Fibroblast of lung (primary cell): ENCODE measurements around the gene COA7. TPM values are rescaled to one million over a fixed set of nuclear protein-coding genes. Genes with fewer than 3 reads are reported as not detected.
"Not testable (repeated sequence)": the region's sequence is repeated elsewhere in the genome, so short reads cannot be mapped to it uniquely, and the experiment has no call there.

Source experiments
- DNase-seq, 2 donors: peaks; one replicate each; pipeline versions ENCODE4 v3.0.0 to v3.0.0-alpha.2; 2010; ENCODE audit warnings: low read depth in 2 of 2
- H2AFZ ChIP-seq: 2 replicates; pipeline ENCODE4 v1.5.1; 2012; ENCODE audit warnings: low read length, control low read depth, inconsistent platforms
- H3K27ac ChIP-seq: 2 replicates; pipeline ENCODE4 v1.5.1; 2011; ENCODE audit warnings: low read length, control low read depth; ENCODE audit not compliant: insufficient read depth
- H3K27me3 ChIP-seq: 2 replicates; pipeline ENCODE4 v1.5.1; 2011; ENCODE audit warnings: mild to moderate bottlenecking, low read length; ENCODE audit not compliant: control insufficient read depth, insufficient read depth
- H3K36me3 ChIP-seq: 2 replicates; pipeline ENCODE4 v1.5.1; 2011; ENCODE audit warnings: low read length; ENCODE audit not compliant: control insufficient read depth, insufficient read depth
- H3K4me1 ChIP-seq: 2 replicates; pipeline ENCODE4 v1.5.1; 2011; ENCODE audit warnings: low read length; ENCODE audit not compliant: control insufficient read depth, insufficient read depth; ENCODE audit errors: extremely low read depth
- H3K4me2 ChIP-seq: 2 replicates; pipeline ENCODE4 v1.5.1; 2011; ENCODE audit warnings: low read length, control low read depth; ENCODE audit not compliant: insufficient read depth; ENCODE audit errors: extremely low read depth
- H3K4me3 ChIP-seq, 4 experiments: fragments of 200-600 bp in 1 of 4; sonication (generic) in 1 of 4; replicated peaks in 1 of 4; 2 replicates each; pipeline ENCODE4 v1.5.1; 2011 to 2016; ENCODE audit warnings: low read length in 4 of 4, low read depth in 3 of 4, mild to moderate bottlenecking in 3 of 4, control low read depth in 2 of 4, inconsistent platforms in 1 of 4, mixed read lengths in 1 of 4; ENCODE audit not compliant: insufficient read depth in 1 of 4; ENCODE audit errors: control extremely low read depth in 1 of 4
- H3K79me2 ChIP-seq: 2 replicates; pipeline ENCODE4 v1.5.1; 2012; ENCODE audit warnings: mild to moderate bottlenecking, low read length, inconsistent platforms; ENCODE audit not compliant: control insufficient read depth, insufficient read depth
- H3K9ac ChIP-seq: 2 replicates; pipeline ENCODE4 v1.5.1; 2011; ENCODE audit warnings: mild to moderate bottlenecking, low read length, control low read depth; ENCODE audit not compliant: insufficient read depth
- H3K9me3 ChIP-seq: 2 replicates; pipeline ENCODE4 v1.5.1; 2012; ENCODE audit warnings: low read depth, low read length; ENCODE audit not compliant: control insufficient read depth, insufficient read depth
- H4K20me1 ChIP-seq: 2 replicates; pipeline ENCODE4 v1.5.1; 2011; ENCODE audit warnings: low read length; ENCODE audit not compliant: control insufficient read depth, insufficient read depth; ENCODE audit errors: extremely low read depth
- EZH2 ChIP-seq: IDR thresholded peaks from 2 replicates; pipeline ENCODE4 v1.5.1; 2012; ENCODE audit warnings: low read length, control low read depth, mild to moderate bottlenecking; ENCODE audit errors: missing control alignments
- polyA plus RNA-seq, 2 donors: library from polyadenylated mRNA; depleted of rRNA in 1 of 2; stranded (reverse) in 1 of 2; unstranded in 1 of 2; fragments of >200 nt; gene quantifications; 2 replicates each; pipeline ENCODE4 v1.2.1, GENCODE V29; 2011 to 2012; ENCODE audit warnings: missing spikeins in 1 of 2
- total RNA-seq: library from RNA; depleted of rRNA; stranded (reverse); fragments of >200 nt; gene quantifications from 2 replicates; pipeline ENCODE4 v1.2.1, GENCODE V29; 2014
- TF ChIP-seq, protein P1 (sequence below), 2 donors: IDR thresholded peaks in 1 of 2; conservative IDR thresholded peaks in 1 of 2; 1 replicate in 1 of 2; 2 replicates in 1 of 2; pipeline ENCODE4 v1.5.1; 2011 to 2012; ENCODE audit warnings: low read length in 2 of 2, control low read depth in 1 of 2, inconsistent platforms in 1 of 2, low read depth in 1 of 2, mild to moderate bottlenecking in 1 of 2

COA7 gene
- total and polyA plus RNA-seq, 2 donors (not counting 1 experiment from before 2014, with no cell fraction given) = 14.5 to 16.2 TPM

DNA sequence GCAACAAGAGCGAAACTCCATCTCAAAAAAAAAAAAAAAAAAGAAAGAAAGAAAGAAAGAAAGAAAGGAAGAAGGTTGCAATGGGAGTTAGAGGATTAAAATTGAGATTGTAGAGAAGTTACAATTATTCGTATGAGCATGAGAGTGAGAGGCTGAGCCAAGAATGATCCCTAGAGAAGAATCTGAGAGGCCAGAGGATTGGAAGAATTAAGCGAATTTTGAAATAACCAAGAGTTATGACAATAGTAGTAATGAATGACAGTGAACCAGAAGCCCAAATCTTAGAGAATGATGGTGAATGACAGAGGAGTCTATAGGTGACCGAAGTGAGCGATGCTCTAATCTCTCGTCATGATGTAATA is 27.7 kb upstream of the COA7 start:
- no peak for DNase-seq
- Histone ChIP-seq H3K4me1 (no peaks in the 10 kb centered on the region), H2AFZ (peak overlapping the region; percentile 97), H3K4me3 (peak overlapping the region; percentile 12 to 86 (median 43)), H3K9ac (no peak overlapping the region), H3K9me3 (no peaks in the 10 kb centered on the region), H3K36me3 (no peaks in the 10 kb centered on the region), H3K4me2 (peak overlapping the region; percentile 21), H3K27ac (no peak overlapping the region), H4K20me1 (no peaks in the 10 kb centered on the region), H3K79me2 (peaks cover 38% of the 10 kb centered on the region), H3K27me3 (no peaks in the 10 kb centered on the region)
- no peak for TF ChIP-seq EZH2

GRCh38 chr1:52723260-52723659 is 25.1 kb upstream of the COA7 start:
- no peaks in the 10 kb centered on the region for H3K9me3 ChIP-seq
- no peak for DNase-seq
- H3K4me1 ChIP-seq = no peaks in the 10 kb centered on the region
- no peak for TF ChIP-seq EZH2
- TF ChIP-seq, protein P1, sequence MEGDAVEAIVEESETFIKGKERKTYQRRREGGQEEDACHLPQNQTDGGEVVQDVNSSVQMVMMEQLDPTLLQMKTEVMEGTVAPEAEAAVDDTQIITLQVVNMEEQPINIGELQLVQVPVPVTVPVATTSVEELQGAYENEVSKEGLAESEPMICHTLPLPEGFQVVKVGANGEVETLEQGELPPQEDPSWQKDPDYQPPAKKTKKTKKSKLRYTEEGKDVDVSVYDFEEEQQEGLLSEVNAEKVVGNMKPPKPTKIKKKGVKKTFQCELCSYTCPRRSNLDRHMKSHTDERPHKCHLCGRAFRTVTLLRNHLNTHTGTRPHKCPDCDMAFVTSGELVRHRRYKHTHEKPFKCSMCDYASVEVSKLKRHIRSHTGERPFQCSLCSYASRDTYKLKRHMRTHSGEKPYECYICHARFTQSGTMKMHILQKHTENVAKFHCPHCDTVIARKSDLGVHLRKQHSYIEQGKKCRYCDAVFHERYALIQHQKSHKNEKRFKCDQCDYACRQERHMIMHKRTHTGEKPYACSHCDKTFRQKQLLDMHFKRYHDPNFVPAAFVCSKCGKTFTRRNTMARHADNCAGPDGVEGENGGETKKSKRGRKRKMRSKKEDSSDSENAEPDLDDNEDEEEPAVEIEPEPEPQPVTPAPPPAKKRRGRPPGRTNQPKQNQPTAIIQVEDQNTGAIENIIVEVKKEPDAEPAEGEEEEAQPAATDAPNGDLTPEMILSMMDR (conservative IDR thresholded peaks at IDR 0.05 in 1 of 2, IDR thresholded peaks at IDR 0.05 in 1 of 2; ENCODE audit: low read depth in 1 of 2, low read length in 2 of 2) = no peak
- H4K20me1 ChIP-seq = no peaks in the 10 kb centered on the region
- no peaks in the 10 kb centered on the region for H3K36me3 ChIP-seq
- no peaks in the 10 kb centered on the region for H3K27me3 ChIP-seq
- no peak overlapping the region for H3K4me2 ChIP-seq
- H3K9ac ChIP-seq = no peak overlapping the region
- no peak overlapping the region for H3K4me3 ChIP-seq
- H3K27ac ChIP-seq = no peak overlapping the region
- no peak overlapping the region for H2AFZ ChIP-seq
- peaks cover 17% of the 10 kb centered on the region for H3K79me2 ChIP-seq

DNA sequence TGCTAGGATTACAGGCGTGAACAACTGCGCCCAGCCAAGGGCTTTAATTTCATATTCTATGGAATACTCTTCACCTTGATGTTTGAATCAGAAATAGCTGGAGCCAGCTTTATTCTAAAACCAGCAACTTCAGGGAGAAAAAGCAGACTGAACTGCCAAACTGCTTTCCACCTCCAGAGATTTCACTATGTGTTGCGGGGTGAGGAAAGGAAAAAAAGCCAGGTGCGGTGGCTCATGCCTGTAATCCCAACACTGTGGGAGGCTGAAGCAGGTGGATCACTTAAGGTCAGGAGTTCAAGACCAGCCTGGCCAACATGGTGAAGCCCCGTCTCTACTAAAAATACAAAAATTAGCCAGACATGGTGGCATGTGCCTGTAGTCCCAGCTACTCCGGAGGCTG is 17.1 kb upstream of the COA7 start:
- not testable (repeated sequence) for H2AFZ ChIP-seq, H3K4me3 ChIP-seq, H3K79me2 ChIP-seq, H3K4me1 ChIP-seq, H4K20me1 ChIP-seq, H3K36me3 ChIP-seq, DNase-seq, H3K27me3 ChIP-seq, H3K9ac ChIP-seq, H3K27ac ChIP-seq, H3K9me3 ChIP-seq, H3K4me2 ChIP-seq

DNA sequence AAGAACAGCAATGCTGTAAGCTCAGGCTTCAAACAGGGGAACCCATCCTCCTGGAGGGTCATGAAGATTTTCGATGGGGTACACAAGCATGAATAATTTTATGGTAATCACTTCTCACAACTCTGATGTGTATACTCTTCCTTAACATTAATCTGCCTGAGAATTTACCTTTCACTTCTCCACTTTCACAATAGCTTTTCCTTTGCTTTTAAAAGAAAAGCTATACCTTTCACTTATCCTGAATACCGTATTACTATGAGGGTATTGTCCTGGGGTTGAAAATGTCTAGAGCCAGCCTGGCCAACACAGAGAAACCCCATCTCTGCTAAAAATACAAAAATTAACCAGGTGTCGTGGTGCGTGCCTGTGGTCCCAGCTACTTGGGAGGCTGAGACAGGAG is 15.4 kb upstream of the COA7 start:
- H3K36me3 ChIP-seq = no peaks in the 10 kb centered on the region
- H3K27ac ChIP-seq = no peak overlapping the region
- no peak overlapping the region for H3K4me3 ChIP-seq
- H2AFZ ChIP-seq = no peak overlapping the region
- DNase-seq = no peak
- H3K27me3 ChIP-seq = no peaks in the 10 kb centered on the region
- H3K9me3 ChIP-seq = no peaks in the 10 kb centered on the region
- TF ChIP-seq, protein P1 (conservative IDR thresholded peaks at IDR 0.05 in 1 of 2, IDR thresholded peaks at IDR 0.05 in 1 of 2; ENCODE audit: low read depth in 1 of 2, low read length in 2 of 2) = no peak
- no peak for TF ChIP-seq EZH2
- no peaks in the 10 kb centered on the region for H3K79me2 ChIP-seq
- no peak overlapping the region for H3K4me2 ChIP-seq
- H3K9ac ChIP-seq = no peak overlapping the region
- no peaks in the 10 kb centered on the region for H4K20me1 ChIP-seq
- no peaks in the 10 kb centered on the region for H3K4me1 ChIP-seq
